Neural progenitor cell (in vitro differentiated cells): ENCODE measurements around the gene PCNT.

ENCODE experiments used
- CTCF ChIP-seq: fragments of 200-600 bp; sonication (generic); IDR thresholded peaks from 2 replicates; pipeline ENCODE4 v1.5.1; 2017; ENCODE audit warnings: antibody characterized with exemption, mild to moderate bottlenecking
- EZH2 ChIP-seq: fragments of 200-600 bp; sonication (generic); IDR thresholded peaks from 2 replicates; pipeline ENCODE4 v1.6.1; 2017; ENCODE audit warnings: antibody characterized with exemption, mild to moderate bottlenecking, moderate library complexity

DNA sequence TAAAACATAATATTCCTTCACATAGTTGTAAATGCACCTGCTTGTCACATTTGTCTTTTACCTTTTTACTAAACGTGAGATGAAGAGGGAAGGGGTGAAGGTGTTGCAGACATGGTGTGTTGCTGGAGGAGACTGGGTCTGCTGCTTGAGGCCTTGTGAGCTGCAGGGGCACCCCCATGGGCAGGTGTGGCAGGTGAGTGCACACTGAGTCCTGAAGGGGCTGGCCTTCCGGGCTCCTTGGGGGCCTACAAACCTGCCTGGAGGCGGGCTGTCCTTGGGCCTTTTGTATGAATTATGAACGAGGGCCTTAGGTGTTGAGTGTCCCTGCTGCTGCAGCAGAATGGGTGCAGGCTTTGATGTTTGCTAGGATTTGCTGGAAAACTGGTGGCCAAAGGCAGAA is 3.8 kb downstream of the PCNT start:
- TF ChIP-seq CTCF (no peak), EZH2 (no peak)
